Activated B cell treated with CpG ODN at 0.5 μM for 24 hours (primary cell): ENCODE data around the gene GPRIN3. TPM values are rescaled to one million over a fixed set of nuclear protein-coding genes. Genes with fewer than 3 reads are reported as not detected.

Experiments used
- ATAC-seq: fragments of 200-7000 bp; cut with Tn5 transposase; one replicate; pipeline ENCODE4 v1.10.0; 2021; ENCODE audit warnings: low read depth, mild to moderate bottlenecking, moderate library complexity
- CTCF ChIA-PET: fragments of 350-600 bp; sonication (Branson Sonifier 250); formaldehyde crosslinking; loops from one replicate; lab custom pipeline; 2021; ENCODE audit warnings: antibody characterized with exemption; lab: Charles Lee
- POLR2A ChIA-PET: fragments of 350-600 bp; sonication (Branson Sonifier 250); formaldehyde crosslinking; loops from one replicate; lab custom pipeline; 2021; ENCODE audit warnings: antibody characterized with exemption; lab: Charles Lee
- DNase-seq: peaks from one replicate; pipeline ENCODE4 v3.0.0; 2022
- H3K27ac Mint-ChIP-seq: one replicate; pipeline ENCODE4 v1.8.0; 2020; ENCODE audit warnings: mixed read lengths
- H3K27me3 Mint-ChIP-seq: one replicate; pipeline ENCODE4 v1.8.0; 2021; ENCODE audit warnings: mixed read lengths
- H3K36me3 Mint-ChIP-seq: one replicate; pipeline ENCODE4 v1.8.0; 2021; ENCODE audit warnings: low read depth, mixed read lengths
- H3K4me1 Mint-ChIP-seq: one replicate; pipeline ENCODE4 v1.8.0; 2021; ENCODE audit warnings: mixed read lengths
- H3K4me3 Mint-ChIP-seq: one replicate; pipeline ENCODE4 v1.8.0; 2020; ENCODE audit warnings: mild to moderate bottlenecking, mixed read lengths
- H3K9me3 Mint-ChIP-seq: one replicate; pipeline ENCODE4 v1.8.0; 2020; ENCODE audit warnings: mixed read lengths
- intact Hi-C: fragments of 100-400 bp; cut with micrococcal nuclease; formaldehyde crosslinking; loops from one replicate; pipeline ENCODE4 v1.15.1; 2024
- total RNA-seq: library from RNA; stranded (reverse); gene quantifications from 2 replicates; pipeline ENCODE4 v1.2.3, GENCODE V29; 2022
- TF ChIP-seq, protein P1 (sequence below): fragments of 200-600 bp; IDR thresholded peaks from one replicate; pipeline ENCODE4 v1.8.0; 2022; ENCODE audit warnings: antibody characterized with exemption, mild to moderate bottlenecking

GPRIN3 gene
- total RNA-seq, 1 donor from 2014 or later = 1.8 TPM

GRCh38 chr4:89303814-89304388 is 3.7 kb downstream of the GPRIN3 start:
- H3K4me1 Mint-ChIP-seq = peaks cover 36% of the 10 kb centered on the region
- intact Hi-C loops = loop anchor here (10.0 kb wide), 1 partner anchor 721 kb away; no protein-coding TSS in a partner anchor
- ChIA-PET CTCF (no interaction called here), POLR2A (no interaction called here)
- H3K27ac Mint-ChIP-seq = no peak overlapping the region
- TF ChIP-seq, protein P1, sequence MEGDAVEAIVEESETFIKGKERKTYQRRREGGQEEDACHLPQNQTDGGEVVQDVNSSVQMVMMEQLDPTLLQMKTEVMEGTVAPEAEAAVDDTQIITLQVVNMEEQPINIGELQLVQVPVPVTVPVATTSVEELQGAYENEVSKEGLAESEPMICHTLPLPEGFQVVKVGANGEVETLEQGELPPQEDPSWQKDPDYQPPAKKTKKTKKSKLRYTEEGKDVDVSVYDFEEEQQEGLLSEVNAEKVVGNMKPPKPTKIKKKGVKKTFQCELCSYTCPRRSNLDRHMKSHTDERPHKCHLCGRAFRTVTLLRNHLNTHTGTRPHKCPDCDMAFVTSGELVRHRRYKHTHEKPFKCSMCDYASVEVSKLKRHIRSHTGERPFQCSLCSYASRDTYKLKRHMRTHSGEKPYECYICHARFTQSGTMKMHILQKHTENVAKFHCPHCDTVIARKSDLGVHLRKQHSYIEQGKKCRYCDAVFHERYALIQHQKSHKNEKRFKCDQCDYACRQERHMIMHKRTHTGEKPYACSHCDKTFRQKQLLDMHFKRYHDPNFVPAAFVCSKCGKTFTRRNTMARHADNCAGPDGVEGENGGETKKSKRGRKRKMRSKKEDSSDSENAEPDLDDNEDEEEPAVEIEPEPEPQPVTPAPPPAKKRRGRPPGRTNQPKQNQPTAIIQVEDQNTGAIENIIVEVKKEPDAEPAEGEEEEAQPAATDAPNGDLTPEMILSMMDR = no peak
- H3K36me3 Mint-ChIP-seq = no peaks in the 10 kb centered on the region
- ATAC-seq (no peak), DNase-seq (no peak)
- H3K9me3 Mint-ChIP-seq = no peaks in the 10 kb centered on the region
- no peak overlapping the region for H3K4me3 Mint-ChIP-seq
- peaks cover 10% of the 10 kb centered on the region for H3K27me3 Mint-ChIP-seq

- H3K36me3 Mint-ChIP-seq = no peaks in the 10 kb centered on the region
- intact Hi-C loops = loop anchor here (10.0 kb wide), 1 partner anchor 722 kb away; no protein-coding TSS in a partner anchor
- peak overlapping the region; percentile 64 for H3K27ac Mint-ChIP-seq
- CTCF ChIA-PET = no interaction called here
- peaks cover 39% of the 10 kb centered on the region for H3K4me1 Mint-ChIP-seq
- H3K4me3 Mint-ChIP-seq = no peak overlapping the region
- peaks cover 10% of the 10 kb centered on the region for H3K27me3 Mint-ChIP-seq
- ATAC-seq (no peak), DNase-seq (no peak)
- no peaks in the 10 kb centered on the region for H3K9me3 Mint-ChIP-seq
- TF ChIP-seq, protein P1 = no peak
- POLR2A ChIA-PET = interaction anchor here (0.7 kb wide), 2 partner anchors 14 to 17 kb away, joined by 3 read pairs; no protein-coding TSS in a partner anchor
Observed at GRCh38 chr4:89303177-89303576, 4.4 kb downstream of the GPRIN3 start.

DNA sequence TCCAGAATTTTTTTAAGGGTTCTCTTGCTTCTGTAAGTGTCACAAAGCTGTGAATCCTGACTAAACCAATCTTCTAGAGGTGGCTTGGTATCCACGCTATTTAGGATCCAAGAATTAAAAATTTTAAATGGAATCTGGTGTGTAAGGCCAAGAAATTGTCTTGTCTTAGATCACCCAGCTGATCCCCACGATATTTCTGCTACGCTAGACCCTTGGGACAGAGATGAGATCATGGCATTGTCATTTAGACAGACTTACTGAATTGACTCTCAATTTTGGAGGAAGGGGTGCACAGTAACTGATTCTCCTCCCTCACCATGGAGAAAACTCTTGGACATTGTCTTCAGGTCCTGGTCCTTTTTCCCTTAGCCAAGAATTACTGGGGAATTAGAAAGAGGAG is 5.7 kb downstream of the GPRIN3 start:
- TF ChIP-seq, protein P1 = no peak
- Mint-ChIP-seq H3K27me3 (peaks cover 9% of the 10 kb centered on the region), H3K36me3 (no peaks in the 10 kb centered on the region), H3K4me1 (peaks cover 45% of the 10 kb centered on the region), H3K9me3 (no peaks in the 10 kb centered on the region), H3K4me3 (no peak overlapping the region), H3K27ac (no peak overlapping the region)
- intact Hi-C loops = loop anchor here (10.0 kb wide), 1 partner anchor 723 kb away; no protein-coding TSS in a partner anchor
- ATAC-seq (no peak), DNase-seq (no peak)
- ChIA-PET POLR2A (no interaction called here), CTCF (no interaction called here)

GRCh38 chr4:89301003-89301402 is 6.6 kb downstream of the GPRIN3 start:
- TF ChIP-seq, protein P1 = no peak
- Mint-ChIP-seq H3K4me1 (peaks cover 39% of the 10 kb centered on the region), H3K36me3 (no peaks in the 10 kb centered on the region), H3K27ac (no peak overlapping the region), H3K4me3 (no peak overlapping the region), H3K9me3 (no peaks in the 10 kb centered on the region), H3K27me3 (peaks cover 4% of the 10 kb centered on the region)
- no peak for DNase-seq
- ChIA-PET CTCF (interaction anchor here (1.1 kb wide), 1 partner anchor 74 kb away, joined by 3 read pairs; no protein-coding TSS in a partner anchor), POLR2A (interaction anchor here (0.6 kb wide), 1 partner anchor 10 kb away, joined by 4 read pairs; no protein-coding TSS in a partner anchor)
- intact Hi-C loops = loop anchor here (10.0 kb wide), 1 partner anchor 724 kb away; no protein-coding TSS in a partner anchor
- no peak for ATAC-seq

- CTCF ChIA-PET = interaction anchor here (1.1 kb wide), 1 partner anchor 74 kb away, joined by 3 read pairs; no protein-coding TSS in a partner anchor
- ATAC-seq = no peak
- H3K36me3 Mint-ChIP-seq = no peaks in the 10 kb centered on the region
- POLR2A ChIA-PET = interaction anchor here (0.6 to 0.8 kb wide), 2 partner anchors 11 to 16 kb away, joined by 3 to 4 read pairs; no protein-coding TSS in a partner anchor
- peaks cover 39% of the 10 kb centered on the region for H3K4me1 Mint-ChIP-seq
- intact Hi-C loops = loop anchor here (10.0 kb wide), 1 partner anchor 724 kb away; no protein-coding TSS in a partner anchor
- TF ChIP-seq, protein P1 = no peak
- no peak for DNase-seq
- H3K4me3 Mint-ChIP-seq = no peak overlapping the region
- no peaks in the 10 kb centered on the region for H3K27me3 Mint-ChIP-seq
- no peaks in the 10 kb centered on the region for H3K9me3 Mint-ChIP-seq
- no peak overlapping the region for H3K27ac Mint-ChIP-seq
Observed at GRCh38 chr4:89300499-89300898, 7.1 kb downstream of the GPRIN3 start.
